ENCODE measurements around the gene COX6A2.
A peak's percentile ranks its signal among the peaks of the same experiment; 100 is the strongest.

COX6A2 gene

DNA sequence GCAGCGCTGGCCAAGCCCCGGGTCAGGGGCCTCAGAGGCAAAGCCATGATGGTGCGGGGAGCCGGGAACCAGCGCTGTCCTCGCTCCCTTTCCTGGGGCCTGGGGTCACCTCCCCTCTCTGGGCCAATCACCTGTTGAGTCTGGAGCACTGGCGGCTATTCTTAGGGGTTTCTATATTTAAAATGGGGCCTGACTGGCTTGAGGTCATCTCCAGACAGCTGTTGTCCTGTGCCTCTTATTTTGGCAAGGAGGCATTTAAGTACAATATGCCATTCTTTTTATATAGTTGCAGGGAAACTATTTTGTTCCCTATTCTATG lies at the start of gene COX6A2:
Gene COX6A2 (minus strand): TSS at position 82 of the 319 bp plus-strand sequence. CDS start 35 bp downstream, at position 47.
- TF ChIP-seq GATA2 (IDR thresholded peaks at IDR 0.05; ENCODE audit: low read depth, low read length): no peak
- TF ChIP-seq GATA3 (IDR thresholded peaks at IDR 0.05; ENCODE audit: low read depth, low read length): no peak

DNA sequence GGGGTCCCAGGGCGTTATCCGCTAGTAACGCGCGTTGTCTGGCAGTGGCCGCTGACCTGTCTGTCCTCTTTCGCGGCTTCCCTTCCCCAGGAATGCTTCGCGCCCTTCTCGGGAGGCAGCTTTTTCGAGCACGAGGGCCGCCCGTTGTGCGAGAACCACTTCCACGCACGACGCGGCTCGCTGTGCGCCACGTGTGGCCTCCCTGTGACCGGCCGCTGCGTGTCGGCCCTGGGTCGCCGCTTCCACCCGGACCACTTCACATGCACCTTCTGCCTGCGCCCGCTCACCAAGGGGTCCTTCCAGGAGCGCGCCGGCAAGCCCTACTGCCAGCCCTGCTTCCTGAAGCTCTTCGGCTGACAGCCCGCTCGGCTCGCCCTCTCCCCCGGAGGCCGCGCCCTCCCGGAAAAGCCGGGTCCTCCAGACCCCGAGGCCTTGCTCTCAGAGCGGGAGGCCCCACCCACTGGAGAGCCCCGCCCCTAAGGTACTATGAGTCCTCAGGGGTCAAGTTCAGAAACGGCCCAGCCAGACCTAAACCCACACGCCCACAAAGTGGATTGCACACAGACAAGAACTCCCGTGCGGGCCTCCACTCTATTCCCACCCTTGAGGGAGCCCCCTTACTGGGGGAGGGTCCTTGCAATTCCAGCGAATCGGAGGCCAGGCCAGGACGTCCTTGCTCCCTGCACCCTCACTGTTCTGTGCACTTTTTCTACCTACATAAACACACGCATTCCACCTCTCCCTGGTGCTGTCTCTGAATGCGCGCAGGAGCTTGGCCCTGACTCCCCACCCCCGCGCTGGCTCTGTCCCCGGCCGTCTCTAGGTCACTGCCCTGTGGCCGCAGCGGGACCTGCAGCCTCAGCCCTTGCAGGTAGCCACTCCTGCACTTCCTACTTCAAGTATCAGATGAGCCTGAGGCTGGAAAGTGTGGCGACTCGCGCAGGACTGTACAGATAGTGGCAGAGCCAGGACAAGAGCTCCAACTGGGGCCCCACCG lies 49.4 kb upstream of the COX6A2 start:
- TF ChIP-seq GATA3 (IDR thresholded peaks at IDR 0.05; ENCODE audit: low read depth, low read length): no peak
- TF ChIP-seq GATA2 (IDR thresholded peaks at IDR 0.05; ENCODE audit: low read depth, low read length): no peak

DNA sequence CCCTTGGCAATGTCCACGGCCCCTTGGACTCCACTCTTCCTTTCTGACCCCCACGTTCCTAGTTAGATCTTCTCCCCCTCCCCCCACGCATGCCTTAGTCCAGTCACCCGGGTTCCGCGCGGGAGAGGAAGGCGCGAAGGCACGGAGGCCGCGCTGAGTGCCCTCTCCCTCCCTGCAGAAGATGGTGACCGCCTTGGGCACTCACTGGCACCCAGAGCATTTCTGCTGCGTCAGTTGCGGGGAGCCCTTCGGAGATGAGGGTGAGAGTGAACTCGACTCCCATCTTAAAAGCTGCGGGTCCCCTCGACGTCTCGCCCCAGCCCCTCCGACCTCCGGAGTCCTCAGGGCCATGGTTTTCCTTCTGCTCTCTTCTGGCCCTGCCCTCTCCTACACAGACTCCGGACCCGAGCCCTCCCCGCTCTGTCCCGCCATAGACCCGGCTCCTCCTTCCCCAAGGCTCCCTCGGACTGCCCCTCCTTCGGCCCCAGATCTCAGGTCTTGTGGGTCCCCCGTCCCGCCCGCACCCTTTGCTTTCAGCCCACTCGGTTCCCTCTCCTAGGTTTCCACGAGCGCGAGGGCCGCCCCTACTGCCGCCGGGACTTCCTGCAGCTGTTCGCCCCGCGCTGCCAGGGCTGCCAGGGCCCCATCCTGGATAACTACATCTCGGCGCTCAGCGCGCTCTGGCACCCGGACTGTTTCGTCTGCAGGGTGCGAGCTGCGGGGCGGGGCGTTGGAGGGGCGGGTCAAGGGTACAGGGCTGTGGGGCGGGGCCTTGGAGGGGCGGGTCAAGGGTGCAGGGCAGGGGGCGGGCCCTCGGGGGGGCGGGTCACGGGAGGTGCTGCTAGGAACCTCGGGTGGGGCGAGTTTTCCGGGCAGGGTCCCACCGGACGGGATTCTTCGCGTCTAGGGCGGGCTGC lies 48.4 kb upstream of the COX6A2 start:
- no peak for TF ChIP-seq GATA3 (IDR thresholded peaks at IDR 0.05; ENCODE audit: low read depth, low read length)
- no peak for TF ChIP-seq GATA2 (IDR thresholded peaks at IDR 0.05; ENCODE audit: low read depth, low read length)

DNA sequence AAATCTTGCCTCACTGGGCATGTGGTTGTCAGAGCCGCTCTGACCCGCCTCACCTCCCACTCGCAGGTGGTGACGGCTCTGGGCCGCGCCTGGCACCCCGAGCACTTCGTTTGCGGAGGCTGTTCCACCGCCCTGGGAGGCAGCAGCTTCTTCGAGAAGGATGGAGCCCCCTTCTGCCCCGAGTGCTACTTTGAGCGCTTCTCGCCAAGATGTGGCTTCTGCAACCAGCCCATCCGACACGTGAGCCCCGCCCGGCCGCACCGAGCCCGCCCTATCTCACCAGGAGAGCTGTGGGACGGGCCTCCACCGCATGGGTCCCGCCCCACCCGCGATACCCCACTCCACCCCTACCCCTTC lies 47.8 kb upstream of the COX6A2 start:
- TF ChIP-seq GATA2 (IDR thresholded peaks at IDR 0.05; ENCODE audit: low read depth, low read length) (no peak), GATA3 (IDR thresholded peaks at IDR 0.05; ENCODE audit: low read depth, low read length) (no peak)

DNA sequence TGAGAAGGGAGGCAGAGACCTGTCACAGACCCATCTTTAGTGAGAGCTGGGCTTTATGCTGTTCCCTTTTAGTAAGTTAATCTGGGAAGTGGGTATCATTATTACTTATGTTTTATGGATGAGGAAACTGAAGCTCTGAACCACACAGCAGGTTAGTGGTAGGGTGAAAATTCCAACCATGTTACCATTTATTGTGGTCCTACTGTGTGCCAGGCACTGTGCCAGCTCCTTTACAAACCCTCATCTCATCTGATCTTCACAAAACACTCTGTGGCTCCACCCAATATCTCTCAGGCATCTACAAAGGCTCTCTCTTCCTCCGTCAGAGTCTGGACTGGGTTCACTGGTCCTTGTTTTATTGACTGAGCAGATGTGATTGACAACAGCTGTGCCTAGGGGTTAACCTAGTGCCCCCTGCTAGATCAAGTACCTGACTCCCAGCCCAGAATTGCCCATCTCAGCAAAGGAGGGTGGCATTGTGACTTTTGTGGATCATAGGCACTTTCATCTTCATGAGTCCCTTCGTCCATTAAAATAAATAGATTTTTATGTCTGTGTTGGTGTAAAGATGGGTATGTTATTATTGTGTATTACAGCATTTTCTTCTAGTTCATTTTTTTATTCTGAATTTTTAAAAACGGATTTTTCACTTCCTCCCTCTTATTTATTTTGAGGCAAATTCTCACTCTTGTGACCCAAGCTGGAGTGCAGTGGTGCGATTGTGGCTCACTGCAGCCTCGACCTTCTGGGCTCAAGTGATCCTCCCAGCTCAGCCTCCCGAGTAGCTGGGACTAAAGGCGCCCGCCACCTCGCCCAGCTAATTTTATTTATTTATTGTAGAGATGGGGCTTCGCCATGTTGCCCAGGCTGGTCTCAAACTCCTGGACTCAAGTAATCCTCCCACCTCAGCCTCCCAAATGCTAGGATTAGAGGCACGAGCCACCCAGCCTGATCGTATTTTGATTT lies 46.9 kb upstream of the COX6A2 start:
- no peak for TF ChIP-seq GATA3 (IDR thresholded peaks at IDR 0.05; ENCODE audit: low read depth, low read length)
- TF ChIP-seq GATA2 (IDR thresholded peaks at IDR 0.05; ENCODE audit: low read depth, low read length): no peak

DNA sequence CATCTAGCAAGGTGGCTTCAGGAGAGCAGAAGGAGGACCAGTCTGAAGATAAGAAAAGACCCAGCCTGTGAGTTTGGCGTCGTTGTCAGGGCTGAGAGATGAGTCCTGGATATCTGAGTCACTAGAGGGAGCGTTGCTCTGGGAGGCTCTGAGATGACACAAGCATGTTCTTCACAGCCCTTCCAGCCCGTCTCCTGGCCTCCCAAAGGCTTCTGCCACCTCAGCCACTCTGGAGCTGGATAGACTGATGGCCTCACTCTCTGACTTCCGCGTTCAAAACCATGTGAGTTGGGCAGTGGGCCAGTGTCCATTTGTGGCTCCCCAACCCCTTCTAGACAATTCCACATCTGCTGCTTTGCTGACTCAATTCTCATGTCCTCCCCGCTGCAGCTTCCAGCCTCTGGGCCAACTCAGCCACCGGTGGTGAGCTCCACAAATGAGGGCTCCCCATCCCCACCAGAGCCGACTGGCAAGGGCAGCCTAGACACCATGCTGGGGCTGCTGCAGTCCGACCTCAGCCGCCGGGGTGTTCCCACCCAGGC lies 46.1 kb upstream of the COX6A2 start:
- TF ChIP-seq GATA3 (IDR thresholded peaks at IDR 0.05; ENCODE audit: low read depth, low read length) (no peak), GATA2 (IDR thresholded peaks at IDR 0.05; ENCODE audit: low read depth, low read length) (no peak)

DNA sequence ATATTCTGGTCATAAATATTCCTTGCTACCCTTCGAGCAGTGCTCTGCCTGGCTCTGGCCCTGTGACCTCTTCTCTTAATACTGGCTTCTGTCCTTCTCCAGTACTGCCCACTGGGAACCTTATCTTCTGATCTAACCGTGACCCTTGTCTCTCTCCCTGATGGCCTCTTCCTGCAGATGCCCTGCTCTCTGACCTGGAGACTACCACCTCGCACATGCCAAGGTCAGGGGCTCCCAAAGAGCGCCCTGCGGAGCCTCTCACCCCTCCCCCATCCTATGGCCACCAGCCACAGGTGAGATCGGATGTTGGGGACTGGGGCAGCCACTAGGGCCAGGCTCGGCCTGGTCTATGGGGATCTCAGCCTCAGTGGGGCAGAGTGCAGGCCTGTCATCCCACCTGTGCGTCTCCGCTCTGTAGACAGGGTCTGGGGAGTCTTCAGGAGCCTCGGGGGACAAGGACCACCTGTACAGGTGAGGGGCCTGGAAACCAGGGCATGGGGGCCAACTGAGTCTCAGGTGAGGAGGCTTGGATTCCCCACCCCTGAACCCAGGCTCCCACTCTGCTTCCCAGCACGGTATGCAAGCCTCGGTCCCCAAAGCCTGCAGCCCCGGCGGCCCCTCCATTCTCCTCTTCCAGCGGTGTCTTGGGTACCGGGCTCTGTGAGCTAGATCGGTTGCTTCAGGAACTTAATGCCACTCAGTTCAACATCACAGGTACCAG lies 45.3 kb upstream of the COX6A2 start:
- TF ChIP-seq GATA2 (IDR thresholded peaks at IDR 0.05; ENCODE audit: low read depth, low read length): peak; percentile 91
- no peak for TF ChIP-seq GATA3 (IDR thresholded peaks at IDR 0.05; ENCODE audit: low read depth, low read length)

DNA sequence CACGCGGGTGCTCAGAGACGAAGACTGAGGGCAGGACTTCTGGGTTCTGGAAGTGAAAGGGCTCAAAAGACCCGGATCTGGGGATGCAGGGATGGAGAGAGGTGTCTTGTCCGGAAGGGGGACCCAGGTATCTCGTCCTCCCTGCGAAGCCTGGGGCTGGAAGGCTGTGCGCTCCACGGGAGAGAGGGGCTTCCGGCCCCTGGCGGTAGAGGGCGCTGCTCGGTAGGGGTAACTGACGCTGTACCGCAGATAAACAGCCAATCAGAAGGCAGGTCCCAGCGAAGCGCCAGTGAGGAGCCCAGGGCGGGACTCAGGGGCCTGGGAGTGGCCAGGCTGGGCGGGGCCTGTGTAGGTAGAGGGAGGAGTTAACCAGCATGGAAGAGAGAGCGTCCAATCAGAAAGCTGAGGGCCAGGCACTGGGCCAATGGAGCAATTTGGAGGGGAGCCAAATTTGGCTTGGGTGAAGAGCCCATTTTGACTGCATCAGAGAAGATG lies 44.6 kb upstream of the COX6A2 start:
- no peak for TF ChIP-seq GATA2 (IDR thresholded peaks at IDR 0.05; ENCODE audit: low read depth, low read length)
- TF ChIP-seq GATA3 (IDR thresholded peaks at IDR 0.05; ENCODE audit: low read depth, low read length): no peak

DNA sequence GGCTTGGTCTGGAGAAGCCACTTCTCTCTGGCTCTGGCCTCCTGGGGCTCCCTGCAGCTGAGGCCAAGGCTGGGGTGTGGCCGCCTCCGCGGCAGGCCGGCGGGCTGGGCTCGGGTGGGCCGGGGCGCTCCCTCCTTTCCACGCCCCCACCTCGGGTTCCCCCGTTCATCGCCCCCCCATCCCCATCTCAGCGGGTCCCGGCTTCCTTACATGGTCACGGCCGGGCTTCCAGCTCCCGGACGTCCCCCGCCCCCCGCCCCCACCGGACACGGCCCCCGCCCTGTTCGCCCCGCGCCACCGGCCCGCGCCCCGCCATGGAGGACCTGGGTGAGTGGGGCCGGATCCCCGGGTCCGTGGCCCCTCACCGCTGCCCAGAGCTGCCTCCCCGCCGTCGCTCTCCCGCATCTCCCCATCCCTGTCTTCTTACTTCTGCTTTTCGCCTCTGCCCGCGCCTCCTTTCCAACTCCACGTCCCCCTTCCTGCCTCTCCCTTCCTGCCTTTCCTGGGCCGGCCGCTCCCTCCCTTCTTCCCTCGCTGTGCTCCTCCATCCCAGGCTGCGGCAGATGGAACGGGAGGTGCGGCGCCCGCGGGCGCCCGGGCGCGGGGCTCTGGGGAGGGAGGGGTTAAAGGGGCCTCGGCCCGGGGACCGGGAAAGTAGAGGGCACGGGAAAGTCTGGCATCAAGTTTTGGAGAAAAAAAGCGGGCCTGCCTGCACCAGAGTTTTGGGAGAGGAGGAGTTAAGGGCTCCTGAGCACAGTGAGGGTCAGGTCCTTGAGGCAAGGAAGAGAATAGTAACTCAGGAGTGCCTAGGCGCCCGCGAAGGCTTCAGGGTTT lies 43.9 kb upstream of the COX6A2 start, which contains the start of gene TGFB1I1:
Gene TGFB1I1 (plus strand): TSS at position 278 of the 834 bp plus-strand sequence. CDS start 37 bp downstream, at position 315.
- no peak for TF ChIP-seq GATA3 (IDR thresholded peaks at IDR 0.05; ENCODE audit: low read depth, low read length)
- no peak for TF ChIP-seq GATA2 (IDR thresholded peaks at IDR 0.05; ENCODE audit: low read depth, low read length)

DNA sequence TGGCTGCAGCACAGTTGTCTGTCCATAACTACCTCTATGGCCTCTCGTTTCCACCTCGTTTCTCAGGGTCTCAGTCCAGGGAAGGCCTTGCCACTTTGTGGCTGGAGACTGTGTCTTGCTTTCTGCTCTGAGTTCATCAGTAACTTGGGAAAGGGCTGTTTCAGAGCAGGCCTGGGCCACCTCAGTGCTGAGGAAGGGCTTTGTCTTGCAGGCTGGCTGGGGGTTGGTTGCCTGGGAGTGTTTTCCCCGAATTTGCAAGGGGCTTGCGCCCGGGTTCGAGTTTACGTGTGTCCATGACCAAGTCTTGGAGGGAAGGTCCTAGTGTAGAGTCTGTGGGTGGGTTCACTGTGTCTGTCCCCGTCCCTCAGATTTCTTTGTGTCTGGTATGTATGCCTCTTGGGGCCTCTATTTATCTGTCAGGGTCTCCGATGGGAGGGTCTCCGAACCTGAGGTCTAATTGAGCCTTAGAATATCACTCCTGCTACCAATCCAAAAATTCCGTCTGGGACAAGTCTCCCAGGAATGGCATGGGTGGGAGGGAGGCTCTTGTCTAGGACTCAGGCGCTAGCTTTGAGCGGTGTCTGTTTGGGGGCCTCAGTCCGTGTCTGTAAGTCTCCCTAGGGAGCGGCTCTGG lies 43.2 kb upstream of the COX6A2 start:
- no peak for TF ChIP-seq GATA2 (IDR thresholded peaks at IDR 0.05; ENCODE audit: low read depth, low read length)
- TF ChIP-seq GATA3 (IDR thresholded peaks at IDR 0.05; ENCODE audit: low read depth, low read length): no peak

DNA sequence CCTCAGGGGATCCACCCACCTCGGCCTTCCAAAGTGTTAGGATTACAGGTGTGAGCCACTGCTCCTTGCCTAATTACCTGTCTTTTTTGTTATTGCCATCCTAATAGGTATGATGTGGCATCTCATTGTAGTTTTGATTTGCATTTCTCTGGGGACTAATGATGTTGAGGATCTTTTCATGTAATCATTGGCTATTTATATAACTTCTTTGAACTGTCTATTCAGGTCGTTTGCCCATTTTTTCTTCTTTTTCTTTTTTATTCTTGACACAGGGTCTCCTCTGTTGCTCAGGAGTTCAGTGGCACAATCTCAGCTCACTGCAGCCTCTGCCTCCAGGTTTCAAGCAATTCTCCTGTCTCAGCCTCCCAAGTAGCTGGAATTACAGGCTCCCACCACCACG lies 42.5 kb upstream of the COX6A2 start:
- TF ChIP-seq GATA2 (IDR thresholded peaks at IDR 0.05; ENCODE audit: low read depth, low read length) (no peak), GATA3 (IDR thresholded peaks at IDR 0.05; ENCODE audit: low read depth, low read length) (no peak)
